GM18511 (cell line): ENCODE results near the gene ANKUB1.
"Not testable (repeated sequence)": the region's sequence is repeated elsewhere in the genome, so short reads cannot be mapped to it uniquely, and the experiment has no call there.

Experiments
- ATAC-seq: cut with Tn5 transposase; IDR thresholded peaks from one replicate; pipeline ENCODE4 v1.9.1; 2021; ENCODE audit warnings: mild to moderate bottlenecking, moderate library complexity; ENCODE audit not compliant: unreplicated experiment

The ANKUB1 gene, protein sequence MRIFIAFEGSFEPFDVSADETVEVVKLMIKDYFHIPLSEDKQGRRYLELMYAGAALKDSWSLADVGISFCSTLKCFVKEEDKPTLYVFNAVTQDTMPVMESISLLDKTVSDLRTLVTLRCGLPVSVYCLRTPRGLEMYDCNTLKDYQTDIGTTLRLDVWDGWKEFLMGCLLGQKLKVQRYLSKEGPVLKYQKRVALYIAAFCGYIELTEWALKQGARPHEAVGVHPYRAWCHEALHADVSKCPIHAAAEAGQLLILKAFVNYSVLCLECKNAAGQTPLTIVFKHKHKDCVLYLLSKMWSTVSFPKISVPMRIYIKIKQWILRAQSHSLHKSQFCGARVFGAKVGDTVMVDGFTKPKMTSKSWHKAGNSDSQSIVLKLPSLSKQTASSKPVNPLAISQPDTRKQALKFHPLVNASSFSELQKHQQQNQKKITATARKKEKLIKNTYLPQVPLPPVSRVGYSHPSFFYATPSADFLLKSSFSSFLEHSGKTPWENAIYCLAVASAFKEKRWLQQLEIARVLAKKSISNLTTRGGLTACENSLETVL

DNA sequence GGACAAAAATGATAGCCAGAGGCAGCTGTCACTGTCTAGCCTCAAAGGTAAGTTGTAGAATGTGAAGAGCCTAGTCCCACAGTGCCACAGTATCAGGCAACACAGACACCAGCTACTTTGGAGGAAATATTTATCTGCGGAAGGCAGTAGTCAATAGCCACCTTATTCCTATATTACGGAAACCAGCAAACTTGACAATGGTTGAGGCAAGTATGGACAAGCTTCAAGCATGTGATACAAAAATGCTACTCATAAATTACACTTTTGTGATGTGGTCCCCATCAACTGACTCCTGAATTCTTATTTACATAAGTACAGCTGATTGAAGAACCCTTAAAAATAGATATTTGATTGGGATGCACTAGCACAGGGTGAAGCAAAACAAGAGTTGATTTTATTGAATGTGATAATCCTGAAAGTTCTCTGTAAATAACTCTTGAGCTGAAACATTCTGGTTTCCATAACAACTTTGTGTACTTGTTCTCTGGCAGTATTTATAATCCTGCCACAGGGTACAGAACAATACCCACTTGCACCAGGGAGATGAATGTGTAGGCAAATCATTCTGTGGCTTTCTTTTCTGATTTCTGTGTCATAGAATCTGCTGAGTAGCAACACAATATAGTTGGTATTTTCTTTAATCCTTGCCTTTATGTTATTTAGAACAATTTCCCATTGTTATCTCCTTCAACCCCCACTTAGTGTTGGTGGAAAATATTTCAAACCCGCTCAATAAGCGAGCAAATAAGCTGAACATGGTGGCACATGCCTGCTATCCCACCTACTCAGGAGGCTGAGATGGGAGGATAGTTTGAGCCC lies at the start of gene ANKUB1:
Gene ANKUB1, minus strand, starts transcription at position 103 of the 819 bp plus-strand sequence. CDS start 188 bp downstream, outside the sequence.
- no peak for ATAC-seq

DNA sequence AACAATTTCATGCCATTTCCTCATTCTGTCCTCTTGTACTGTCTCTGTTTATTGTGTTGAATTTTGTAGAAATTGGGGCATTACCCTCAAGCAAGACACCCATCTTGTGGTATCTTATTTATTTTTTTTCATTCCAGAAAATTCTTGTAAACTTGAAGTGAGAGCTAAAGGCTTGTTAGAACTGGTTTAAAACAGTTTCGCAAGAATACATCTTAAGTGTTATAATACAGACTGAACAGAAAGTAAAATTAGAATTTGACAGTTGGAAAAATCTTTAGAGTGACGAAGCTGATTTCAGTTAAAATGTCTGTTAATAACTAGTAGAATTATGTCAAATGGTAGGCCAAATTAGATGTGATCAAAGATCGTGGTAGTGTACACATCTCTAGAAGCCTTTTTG lies 47.5 kb upstream of the ANKUB1 start:
- ATAC-seq: no peak

DNA sequence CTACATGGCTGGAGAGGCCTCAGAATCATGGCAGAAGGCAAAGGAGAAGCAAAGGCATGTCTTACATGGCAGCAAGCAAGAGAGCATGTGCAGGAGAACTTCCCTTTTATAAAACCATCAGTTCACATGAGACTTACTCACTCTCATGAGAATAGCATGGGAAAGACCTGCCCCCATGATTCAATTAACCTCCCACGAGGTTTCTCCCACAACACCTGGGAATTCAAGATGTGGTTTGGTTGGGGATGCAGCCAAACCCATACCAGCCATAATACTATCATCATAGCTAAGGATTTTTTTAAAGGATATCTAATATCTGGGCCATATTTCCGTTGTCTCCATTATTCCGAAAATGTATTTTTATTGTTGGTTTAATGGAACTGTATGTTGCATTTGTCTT lies 47.1 kb upstream of the ANKUB1 start:
- not testable (repeated sequence) for ATAC-seq

DNA sequence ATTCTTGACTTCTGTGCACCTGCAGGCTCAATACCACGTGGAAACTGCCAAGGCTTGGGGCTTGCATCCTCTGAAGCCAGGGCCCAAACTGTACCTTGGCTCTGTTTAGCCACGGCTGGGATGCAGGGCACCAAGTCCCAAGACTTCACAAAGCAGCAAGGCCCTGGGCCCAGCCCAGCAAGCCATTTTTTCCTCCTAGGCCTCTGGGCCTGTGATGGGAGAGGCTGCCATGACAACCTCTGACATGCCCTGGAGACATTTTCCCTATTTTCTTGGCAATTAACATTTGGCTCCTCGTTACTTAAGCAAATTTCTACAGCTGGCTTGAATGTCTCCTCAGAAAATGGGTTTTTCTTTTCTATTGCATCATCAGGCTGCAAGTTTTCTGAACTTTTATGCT lies 46.1 kb upstream of the ANKUB1 start:
- not testable (repeated sequence) for ATAC-seq

GRCh38 chr3:149833241-149833640 lies 40.9 kb upstream of the ANKUB1 start:
- ATAC-seq: no peak

- ATAC-seq: no peak
Measured at GRCh38 chr3:149832086-149832485, 39.7 kb upstream of the ANKUB1 start.

DNA sequence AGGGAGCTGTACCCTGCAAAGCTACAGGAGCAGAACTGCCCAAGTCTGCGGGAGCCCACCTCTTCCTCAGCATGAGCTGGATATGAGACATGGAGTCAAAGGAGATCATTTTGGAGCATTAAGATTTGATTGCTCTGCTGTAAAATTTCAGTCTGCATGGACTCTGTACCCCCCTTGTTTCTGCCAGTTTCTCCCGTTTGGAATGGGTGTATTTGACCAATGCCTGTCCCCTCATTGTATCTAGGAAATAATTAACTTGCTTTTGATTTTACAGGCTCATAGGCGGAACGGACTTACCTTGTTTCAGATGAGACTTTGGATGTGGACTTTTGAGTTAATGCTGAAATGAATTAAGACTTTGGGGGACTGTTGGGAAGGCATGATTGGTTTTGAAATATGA lies 39.0 kb upstream of the ANKUB1 start:
- ATAC-seq: no peak

DNA sequence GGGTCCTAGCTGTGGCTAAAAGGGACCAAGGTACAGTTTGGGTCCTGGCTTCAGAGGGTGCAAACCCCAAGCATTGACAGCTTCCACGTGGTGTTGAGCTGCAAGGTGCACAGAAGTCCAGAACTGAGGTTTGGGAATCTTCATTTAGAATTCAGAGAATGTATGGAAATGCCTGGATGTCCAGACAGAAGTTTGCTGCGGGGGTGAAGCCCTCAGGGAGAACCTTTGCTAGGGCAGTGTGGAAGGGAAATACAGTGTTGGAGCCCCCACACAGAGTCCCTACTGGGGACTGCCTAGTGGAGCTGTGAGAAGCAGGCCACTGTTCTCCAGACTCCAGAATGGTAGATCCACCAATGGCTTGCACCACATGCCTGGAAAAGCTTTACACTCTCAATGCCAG lies 38.5 kb upstream of the ANKUB1 start:
- ATAC-seq: no peak

DNA sequence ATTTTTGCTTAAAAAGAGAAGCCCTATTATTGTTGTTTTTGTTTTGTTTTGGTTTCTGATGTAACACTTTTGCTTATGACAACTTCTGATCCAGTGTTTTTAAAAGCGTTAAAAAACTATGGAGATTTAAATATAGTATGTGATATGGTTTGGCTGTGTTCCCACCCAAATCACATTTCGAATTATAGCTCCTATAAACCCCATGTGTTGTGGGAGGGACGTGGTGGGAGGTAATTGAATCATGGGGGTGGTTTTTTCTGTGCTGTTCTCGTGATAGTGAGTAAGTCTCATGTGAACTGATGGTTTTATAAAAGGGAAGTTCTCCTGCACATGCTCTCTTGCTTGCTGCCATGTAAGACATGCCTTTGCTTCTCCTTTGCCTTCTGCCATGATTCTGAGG lies 37.3 kb upstream of the ANKUB1 start:
- ATAC-seq: not testable (repeated sequence)

DNA sequence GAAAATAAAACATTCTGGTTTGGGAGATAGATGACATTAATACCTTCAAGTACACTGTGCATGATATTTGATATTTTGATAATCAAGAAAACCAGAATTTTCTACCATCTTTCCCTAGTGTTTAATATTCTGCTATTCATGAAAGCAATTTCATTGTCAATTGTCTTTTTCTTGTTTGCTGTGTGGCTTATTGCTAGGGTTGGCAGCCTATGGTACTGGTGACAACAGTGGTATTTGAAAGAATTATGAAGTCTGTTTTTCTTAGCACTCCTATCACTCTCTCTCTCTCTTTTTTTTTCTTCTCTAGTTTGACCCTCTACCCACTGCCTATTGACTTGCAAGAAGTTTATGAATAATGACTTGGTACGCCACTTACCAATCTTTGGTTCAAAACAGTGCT lies 36.0 kb upstream of the ANKUB1 start:
- ATAC-seq: no peak

- ATAC-seq: no peak
Measured at GRCh38 chr3:149826636-149827035, 34.3 kb upstream of the ANKUB1 start.

DNA sequence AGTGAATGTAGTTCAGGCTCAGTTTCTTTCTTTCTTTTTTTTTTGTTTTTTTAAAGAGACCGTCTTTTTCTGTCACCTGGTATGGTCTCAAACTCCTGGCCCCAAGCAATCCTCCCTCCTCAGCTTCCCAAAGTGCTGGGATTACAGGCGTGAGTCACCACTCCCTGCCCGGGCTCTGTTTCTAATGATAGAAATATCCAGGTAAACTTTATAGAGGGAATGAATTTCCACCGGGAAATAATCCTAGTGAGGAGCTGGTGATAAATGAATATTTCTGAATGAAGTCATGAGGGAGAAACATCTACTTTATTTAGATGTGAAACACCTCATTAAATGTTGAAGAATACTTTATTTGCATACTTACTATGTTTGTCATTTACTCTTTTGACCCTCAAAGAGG lies 27.8 kb upstream of the ANKUB1 start:
- ATAC-seq: no peak

GRCh38 chr3:149819432-149819831 lies 27.1 kb upstream of the ANKUB1 start:
- ATAC-seq: no peak

DNA sequence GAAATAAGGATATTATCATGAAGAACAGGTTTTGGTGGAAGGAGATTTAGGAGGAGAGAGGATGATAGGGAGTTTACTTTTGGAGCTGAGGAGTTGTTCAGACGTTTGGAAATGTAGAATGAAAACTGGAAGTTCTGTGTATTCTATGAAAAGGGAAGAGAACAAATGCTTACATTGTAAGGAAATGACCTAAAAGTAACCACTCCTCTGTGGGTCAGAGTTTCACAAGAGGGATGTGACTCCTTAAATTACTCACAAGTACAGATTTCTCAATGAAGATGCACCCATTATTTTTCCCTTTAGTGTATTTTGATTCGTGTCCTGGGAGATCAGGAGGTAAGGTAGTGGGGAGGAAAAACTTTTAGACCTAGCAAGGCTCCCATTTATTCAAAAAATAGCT lies 24.6 kb upstream of the ANKUB1 start:
- no peak for ATAC-seq

- no peak for ATAC-seq
Measured at GRCh38 chr3:149816311-149816710, 24.0 kb upstream of the ANKUB1 start.

DNA sequence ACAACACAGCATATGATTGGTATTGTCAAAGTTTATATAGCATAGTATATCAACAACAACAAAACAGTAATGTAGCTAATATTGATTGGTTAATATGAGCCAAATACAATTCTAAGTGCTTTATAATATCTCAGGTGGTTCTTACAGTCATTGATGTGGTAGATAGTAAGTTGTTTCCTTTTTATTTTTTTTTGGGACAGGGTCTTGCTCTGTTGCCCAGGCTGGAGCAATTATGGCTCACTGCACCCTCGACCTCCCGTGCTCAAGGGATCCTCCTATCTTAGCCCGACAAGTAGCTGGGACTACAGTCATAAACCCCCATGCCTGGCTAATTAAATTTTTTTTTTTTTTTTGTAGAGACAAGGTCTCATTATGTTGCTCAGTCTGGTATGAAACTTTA lies 23.4 kb upstream of the ANKUB1 start:
- no peak for ATAC-seq

GRCh38 chr3:149815321-149815720 lies 23.0 kb upstream of the ANKUB1 start:
- ATAC-seq: no peak

DNA sequence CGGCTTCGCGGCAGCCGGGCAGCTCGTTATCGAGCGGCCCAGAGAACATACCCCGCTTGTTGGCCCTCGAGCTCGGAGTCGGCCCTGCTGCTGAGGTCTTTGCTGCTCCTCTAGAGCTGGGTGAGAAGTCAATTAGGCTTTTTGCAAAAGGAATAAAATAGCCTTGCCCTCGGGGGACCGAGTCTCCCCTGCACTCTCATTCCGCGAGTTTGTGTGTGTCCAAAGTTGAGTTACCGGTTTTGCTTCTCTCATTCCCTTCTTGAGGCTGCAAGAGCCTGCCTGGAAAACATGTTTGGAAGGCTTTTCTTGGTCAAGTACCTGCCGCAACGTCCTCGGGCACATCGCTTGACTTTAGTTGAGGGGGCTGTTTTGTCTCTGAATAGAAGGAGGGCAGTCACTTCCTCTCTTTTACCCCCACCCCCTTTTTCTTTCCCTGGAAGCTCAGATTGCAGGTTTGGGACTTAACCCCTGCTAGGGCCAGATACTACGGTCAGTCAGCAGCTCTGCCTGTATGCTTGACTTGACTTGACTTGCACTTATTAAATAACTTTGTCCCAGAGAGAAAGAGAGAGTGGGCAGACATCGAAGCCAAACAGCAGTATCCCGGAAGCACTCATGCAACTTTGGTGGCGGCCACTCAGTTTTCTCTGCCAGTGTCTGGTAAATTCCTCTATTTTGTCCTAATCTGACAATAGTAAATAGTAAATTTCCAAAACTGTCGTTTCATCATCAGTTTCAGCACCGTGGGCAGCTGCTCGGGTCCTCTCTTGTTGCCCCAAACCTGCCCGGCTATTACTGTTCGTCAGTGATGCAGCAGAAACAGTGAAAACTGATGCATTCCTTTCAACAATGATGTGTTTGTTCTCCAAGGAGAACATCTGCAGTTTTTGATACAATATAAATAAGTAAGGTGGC lies 21.3 kb upstream of the ANKUB1 start:
- peak; percentile 31 for ATAC-seq

DNA sequence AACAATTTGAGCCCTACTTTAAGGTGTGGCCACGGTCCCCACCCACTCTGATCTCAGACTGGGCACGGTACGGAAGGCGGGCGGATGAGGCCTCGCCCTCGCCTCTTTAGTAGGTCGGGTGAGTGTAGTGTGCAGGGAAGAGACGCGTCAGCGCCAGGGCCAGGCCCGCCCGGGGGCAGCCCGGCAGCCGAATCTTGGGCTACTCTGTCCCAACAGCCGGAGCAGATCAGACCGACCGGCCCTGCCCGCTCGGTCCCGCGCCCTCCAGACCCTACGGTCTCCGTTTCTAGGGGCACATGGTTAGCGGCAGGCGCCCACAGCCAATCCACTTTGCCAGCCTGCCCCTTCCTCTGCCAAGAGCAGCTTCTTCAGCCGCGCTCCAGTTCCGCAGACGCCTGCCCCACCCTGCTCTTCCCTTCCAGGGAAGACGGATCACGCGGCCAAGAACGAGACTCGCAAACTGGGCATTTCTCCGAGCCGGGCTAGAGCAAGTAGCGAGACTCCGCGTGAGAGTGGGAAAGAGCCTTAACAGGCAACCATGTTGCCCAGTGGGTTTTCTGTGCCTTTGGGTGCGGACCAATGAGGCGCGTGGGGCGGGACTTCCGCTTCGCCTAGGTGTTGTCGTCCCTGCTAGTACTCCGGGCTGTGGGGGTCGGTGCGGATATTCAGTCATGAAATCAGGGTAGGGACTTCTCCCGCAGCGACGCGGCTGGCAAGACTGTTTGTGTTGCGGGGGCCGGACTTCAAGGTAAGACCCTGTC lies 20.4 kb upstream of the ANKUB1 start, which contains the start of gene RNF13:
Gene RNF13, plus strand, starts transcription at position 610 of the 761 bp plus-strand sequence. CDS start 32,812 bp downstream, outside the sequence.
- peak; percentile 95 for ATAC-seq

DNA sequence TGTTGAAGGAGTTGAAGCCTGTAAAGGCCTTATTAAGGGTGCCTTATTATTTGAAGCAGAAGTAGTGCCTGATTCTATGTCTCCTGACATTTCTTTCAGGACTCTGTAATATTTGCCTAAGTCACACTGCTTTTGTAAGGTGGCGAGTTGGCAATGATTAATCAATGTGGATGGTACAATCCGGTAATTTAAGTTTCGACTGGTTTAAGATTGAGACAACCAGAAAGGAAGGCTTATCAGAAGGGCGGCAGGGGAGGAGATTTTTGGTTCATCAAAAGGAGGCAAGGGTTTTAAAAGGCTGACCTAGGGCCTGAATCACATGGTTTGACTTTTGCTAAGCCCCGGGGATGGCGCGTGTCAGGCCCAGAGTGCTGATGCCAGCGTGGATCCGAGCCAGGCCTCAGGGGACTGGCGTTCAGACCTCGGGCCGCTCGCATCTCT lies 19.8 kb upstream of the ANKUB1 start:
- ATAC-seq: no peak
